Measurements from ENCODE around the gene MRPL58.

GRCh38 chr17:74995847-74996246 is 16.6 kb upstream of the MRPL58 start:
- TF ChIP-seq SIN3A (IDR thresholded peaks at IDR 0.05; ENCODE audit: borderline replicate concordance, insufficient read depth, low read depth, low read length) = no peak
- TF ChIP-seq CTCF (IDR thresholded peaks at IDR 0.05) = no peak
- no peak for TF ChIP-seq POLR2AphosphoS5 (IDR thresholded peaks at IDR 0.05; ENCODE audit: low read depth, low read length)
- no peak for TF ChIP-seq TCF7L2 (IDR thresholded peaks at IDR 0.05; ENCODE audit: low read depth, low read length)
